Heart left ventricle (tissue), 13 donors: Measurements from ENCODE around the gene SLC22A15.

Experiments used
- POLR2A ChIP-seq, 2 donors: fragments of 450-650 bp; IDR thresholded peaks; one replicate each; pipeline ENCODE4 v1.6.1; 2017; ENCODE audit warnings: antibody characterized with exemption in 2 of 2, mild to moderate bottlenecking in 2 of 2, moderate library complexity in 2 of 2
- TF ChIP-seq, protein P1 (sequence below), 12 donors: fragments of 200-600 bp; sonication (generic) in 4 of 12; IDR thresholded peaks; one replicate each; pipeline versions ENCODE4 v1.5.0 to v1.8.0; 2018 to 2022; ENCODE audit warnings: antibody characterized with exemption in 12 of 12, mild to moderate bottlenecking in 5 of 12
- donor health status: ischemic (EF 13 %, LVEDD 7.1; RV severe dilation, severe dysfunction).
- donor health status: DM: no; HTN: yes; CAD: no.
- donor health status: DM: no; HTN: no; CAD: no.
- donor health status: ischemic (EF 25% LVEDD 6.9; RV normal size, moderate dysfunction).
- donor health status: ischemic (EF 25% LVEDD 5.7; RV mildly dilated, moderate dysfunction).
- donor health status: ischemic (EF 35%, LVEDD 5.7; RV mildly dilated, moderate dysfunction).
- donor health status: nonischemic (EF 11% LVEDD 7.7; RV severe dilation, severe dysfunction).
- donor health status: DM: yes; HTN: yes; CAD: no.
- donor health status: PGD.
- donor health status: ischemic (EF 29% LVEDD 5.4; RV normal size, mild dysfunction).
- donor health status: nonischemic (EF 23%, LVEDD 6.1; RV moderate dilation, normal function).

DNA sequence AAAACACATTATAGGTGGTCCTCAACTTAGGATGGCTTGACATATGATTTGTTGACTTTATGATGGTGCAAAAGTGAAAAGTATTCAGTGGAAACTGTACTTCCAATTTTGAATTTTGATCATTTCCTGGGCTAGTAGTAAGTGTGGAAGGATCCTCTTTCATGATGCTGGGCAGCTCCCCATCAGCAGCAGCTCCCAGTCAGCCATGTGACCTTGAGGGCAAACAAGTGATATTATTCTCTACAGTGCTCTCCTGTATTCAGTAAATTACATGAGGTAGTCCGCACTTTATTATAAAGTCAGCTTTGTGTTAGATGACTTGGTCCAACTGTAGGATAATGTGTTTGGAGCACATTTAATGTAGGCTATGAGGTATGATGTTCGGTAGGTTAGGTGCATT is 36.4 kb downstream of the SLC22A15 start:
- TF ChIP-seq POLR2A (IDR thresholded peaks at IDR 0.05): no peak
- TF ChIP-seq, protein P1, sequence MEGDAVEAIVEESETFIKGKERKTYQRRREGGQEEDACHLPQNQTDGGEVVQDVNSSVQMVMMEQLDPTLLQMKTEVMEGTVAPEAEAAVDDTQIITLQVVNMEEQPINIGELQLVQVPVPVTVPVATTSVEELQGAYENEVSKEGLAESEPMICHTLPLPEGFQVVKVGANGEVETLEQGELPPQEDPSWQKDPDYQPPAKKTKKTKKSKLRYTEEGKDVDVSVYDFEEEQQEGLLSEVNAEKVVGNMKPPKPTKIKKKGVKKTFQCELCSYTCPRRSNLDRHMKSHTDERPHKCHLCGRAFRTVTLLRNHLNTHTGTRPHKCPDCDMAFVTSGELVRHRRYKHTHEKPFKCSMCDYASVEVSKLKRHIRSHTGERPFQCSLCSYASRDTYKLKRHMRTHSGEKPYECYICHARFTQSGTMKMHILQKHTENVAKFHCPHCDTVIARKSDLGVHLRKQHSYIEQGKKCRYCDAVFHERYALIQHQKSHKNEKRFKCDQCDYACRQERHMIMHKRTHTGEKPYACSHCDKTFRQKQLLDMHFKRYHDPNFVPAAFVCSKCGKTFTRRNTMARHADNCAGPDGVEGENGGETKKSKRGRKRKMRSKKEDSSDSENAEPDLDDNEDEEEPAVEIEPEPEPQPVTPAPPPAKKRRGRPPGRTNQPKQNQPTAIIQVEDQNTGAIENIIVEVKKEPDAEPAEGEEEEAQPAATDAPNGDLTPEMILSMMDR (IDR thresholded peaks at IDR 0.05): no peak
